ENCODE data around the gene ACTN4.

DNA sequence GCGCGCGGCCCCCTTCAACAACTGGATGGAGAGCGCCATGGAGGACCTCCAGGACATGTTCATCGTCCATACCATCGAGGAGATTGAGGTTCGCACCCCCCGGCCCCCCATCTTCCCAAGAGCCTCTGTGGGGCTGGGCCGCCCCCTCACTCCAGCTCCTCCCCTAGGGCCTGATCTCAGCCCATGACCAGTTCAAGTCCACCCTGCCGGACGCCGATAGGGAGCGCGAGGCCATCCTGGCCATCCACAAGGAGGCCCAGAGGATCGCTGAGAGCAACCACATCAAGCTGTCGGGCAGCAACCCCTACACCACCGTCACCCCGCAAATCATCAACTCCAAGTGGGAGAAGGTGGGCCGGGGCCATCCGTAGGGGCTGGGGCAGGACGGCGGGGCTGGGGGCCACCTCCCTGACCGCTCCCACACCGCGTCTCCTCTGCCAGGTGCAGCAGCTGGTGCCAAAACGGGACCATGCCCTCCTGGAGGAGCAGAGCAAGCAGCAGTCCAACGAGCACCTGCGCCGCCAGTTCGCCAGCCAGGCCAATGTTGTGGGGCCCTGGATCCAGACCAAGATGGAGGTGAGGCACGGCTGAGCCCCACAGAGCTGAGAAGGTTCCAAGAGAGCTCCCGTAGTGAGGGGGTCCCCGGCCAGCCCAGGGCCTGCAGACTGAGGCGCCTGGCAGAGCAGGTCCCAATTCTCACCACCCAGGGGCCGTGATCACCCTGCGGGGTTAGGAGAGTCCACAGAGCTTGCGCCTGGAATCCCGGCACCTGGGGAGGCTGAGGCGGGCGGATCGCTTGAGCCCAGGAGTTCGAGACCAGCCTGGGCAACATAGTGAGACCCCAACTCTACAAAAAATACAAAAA, 76.8 kb downstream of the ACTN4 start:
- peak; percentile 12 for TF ChIP-seq POLR2AphosphoS5 (IDR thresholded peaks at IDR 0.05; ENCODE audit: low read depth, low read length)
- TF ChIP-seq TCF7L2 (IDR thresholded peaks at IDR 0.05; ENCODE audit: low read depth, low read length): no peak
- TF ChIP-seq, protein P1, sequence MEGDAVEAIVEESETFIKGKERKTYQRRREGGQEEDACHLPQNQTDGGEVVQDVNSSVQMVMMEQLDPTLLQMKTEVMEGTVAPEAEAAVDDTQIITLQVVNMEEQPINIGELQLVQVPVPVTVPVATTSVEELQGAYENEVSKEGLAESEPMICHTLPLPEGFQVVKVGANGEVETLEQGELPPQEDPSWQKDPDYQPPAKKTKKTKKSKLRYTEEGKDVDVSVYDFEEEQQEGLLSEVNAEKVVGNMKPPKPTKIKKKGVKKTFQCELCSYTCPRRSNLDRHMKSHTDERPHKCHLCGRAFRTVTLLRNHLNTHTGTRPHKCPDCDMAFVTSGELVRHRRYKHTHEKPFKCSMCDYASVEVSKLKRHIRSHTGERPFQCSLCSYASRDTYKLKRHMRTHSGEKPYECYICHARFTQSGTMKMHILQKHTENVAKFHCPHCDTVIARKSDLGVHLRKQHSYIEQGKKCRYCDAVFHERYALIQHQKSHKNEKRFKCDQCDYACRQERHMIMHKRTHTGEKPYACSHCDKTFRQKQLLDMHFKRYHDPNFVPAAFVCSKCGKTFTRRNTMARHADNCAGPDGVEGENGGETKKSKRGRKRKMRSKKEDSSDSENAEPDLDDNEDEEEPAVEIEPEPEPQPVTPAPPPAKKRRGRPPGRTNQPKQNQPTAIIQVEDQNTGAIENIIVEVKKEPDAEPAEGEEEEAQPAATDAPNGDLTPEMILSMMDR (IDR thresholded peaks at IDR 0.05): no peak

Measured in Panc1 (cell line).